GM12872 (cell line): ENCODE results near the gene COQ4.

Source experiments
- CTCF ChIP-seq: IDR thresholded peaks from 3 replicates; pipeline ENCODE4 v1.5.1; 2011; ENCODE audit warnings: low read depth, mild to moderate bottlenecking, low read length, moderate library complexity; ENCODE audit not compliant: insufficient read depth

Gene COQ4

GRCh38 chr9:128362774-128363173 lies 40.1 kb downstream of the COQ4 start:
- no peak for TF ChIP-seq CTCF

DNA sequence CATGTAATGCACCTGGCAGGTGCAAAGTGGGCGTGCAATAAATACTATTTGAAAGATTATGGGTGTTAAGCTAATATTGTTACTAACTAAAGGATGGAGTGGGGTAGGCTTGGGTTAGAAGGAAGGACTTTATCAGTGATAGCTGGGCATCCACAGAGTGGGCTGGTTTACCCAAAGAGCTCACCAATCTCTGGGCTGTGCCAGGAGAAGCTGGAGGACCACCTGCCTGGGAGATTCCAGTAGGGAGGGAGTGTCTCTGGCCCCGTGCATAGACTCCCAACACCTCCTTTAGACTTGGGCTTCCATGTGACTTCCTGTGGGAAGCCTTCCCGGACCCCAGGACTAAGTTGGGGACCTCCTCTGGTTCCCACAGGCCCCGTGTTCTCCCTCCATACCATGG lies 42.9 kb downstream of the COQ4 start:
- TF ChIP-seq CTCF, result no peak

DNA sequence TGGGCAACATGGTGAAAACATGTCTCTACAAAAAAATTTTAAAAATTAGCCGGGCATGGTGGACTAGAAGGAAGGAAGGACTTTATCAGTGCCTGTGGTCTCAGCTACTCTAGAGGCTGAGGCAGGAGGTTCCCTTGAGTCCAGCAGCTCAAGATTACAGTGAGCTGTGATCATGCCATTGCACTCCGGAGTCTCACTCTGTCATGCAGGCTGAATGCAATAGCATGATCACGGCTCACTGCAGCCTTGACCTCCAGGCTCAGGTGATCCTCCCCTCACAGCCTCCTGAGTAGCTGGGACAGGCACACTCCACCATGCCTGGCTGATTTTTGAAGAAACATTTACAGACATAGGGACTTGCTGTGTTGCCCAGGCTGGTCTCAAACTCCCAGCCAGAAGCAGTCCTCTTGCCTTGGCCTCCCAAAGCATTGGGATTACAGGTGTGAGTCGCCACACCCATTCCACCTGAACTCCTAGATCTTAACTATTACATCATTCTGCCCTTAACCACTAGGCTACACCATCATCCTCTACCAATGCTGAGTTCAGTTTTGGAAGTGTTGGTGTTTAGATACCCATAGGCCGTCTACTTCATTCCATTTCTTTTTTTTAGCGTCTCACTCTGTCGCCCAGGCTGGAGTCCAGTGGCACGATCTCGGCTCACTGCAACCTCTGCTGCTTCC lies 46.5 kb downstream of the COQ4 start:
- TF ChIP-seq CTCF, result no peak

DNA sequence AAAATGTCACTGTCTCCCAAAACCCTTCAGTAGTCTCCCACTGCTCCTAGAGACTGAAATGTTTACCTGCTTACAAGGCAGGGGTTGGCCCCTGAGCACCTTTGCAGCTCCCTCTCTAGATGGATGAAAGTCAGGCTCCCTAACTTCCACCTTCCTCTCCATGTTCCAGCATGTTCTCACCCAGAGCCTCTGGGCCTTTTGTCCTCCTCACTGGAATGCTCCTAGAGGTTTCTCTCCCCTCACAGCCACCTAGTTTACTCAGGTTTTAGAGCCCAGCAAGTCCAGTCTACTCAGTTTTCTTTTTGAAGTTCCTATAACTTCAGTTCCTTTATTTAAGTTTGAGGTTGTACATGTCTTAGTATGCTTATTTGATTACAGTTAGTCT lies 47.7 kb downstream of the COQ4 start:
- TF ChIP-seq CTCF, result no peak

DNA sequence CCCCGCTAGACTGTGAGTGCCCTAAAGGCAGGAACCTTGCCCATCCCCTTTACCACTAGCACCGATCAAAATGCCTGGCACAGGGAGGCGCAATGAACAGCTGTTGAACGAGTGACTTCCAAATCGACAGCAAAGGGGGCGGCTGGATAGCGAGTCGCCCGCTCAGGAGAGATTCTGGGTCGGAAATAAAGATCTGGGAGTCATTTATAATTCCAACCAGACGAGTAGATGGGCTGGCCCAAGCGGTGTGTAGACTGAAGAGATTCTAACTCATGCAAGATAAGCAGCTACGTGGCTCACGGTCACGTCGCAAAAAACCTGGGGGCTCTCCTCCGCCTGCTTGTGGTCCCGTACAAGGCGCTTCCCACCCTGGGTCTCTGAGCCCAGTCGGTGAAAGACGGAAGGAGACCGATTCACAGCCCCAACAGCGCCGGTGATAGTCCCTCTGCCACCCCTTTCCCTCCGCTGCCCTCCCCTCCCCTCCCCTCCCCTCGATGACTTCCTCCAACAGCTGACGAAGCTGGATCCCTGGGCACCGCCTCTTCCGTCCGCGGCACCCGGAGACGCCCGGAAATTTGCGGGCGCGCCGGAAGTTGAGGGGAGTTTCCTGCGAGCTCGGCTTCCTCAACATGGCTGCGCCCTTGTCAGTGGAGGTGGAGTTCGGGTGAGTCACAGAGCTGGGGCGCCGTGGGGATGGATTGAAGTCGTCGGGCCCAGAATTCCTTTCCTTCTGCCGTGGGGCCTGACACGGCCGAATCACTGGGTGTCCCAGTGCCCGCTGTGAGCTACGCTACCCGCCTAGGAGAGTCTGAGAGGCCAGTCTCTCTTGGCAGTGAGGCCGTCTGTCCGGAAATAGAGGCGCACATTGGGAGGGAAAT lies 48.4 kb downstream of the COQ4 start, which contains the start of gene URM1:
Gene URM1, plus strand, starts transcription at position 623 of the 878 bp plus-strand sequence. Its CDS starts 7 bp downstream, at position 630.
- TF ChIP-seq CTCF, result no peak

GRCh38 chr9:128371630-128372117 lies 49.0 kb downstream of the COQ4 start:
- no peak for TF ChIP-seq CTCF

DNA sequence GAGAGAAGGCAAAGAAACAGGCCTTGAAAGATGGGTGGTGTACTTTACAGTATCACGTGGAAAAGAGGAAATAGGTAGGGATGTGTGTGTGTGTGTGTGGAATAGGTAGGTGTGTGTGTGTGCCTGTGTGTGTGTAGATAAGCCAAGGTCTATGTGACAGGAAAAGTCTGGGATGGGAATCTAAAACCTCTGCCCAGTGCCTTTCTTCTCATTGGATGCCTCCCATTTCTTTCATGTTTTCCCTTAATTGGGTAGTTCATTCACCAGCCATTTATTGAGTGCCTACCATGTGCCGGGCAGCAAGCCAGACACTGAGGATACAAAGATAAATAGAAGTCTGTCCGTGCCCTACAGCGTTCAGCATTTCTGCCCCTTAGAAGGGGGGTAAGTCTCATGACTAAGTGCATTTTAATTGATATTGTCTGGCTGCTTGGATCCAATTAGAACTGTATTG lies 49.6 kb downstream of the COQ4 start:
- TF ChIP-seq CTCF, result no peak
